HG03439 (cell line): ENCODE data around the gene GALNT11.
"Not testable (repeated sequence)": the region's sequence is repeated elsewhere in the genome, so short reads cannot be mapped to it uniquely, and the experiment has no call there.

Experiments used
- ATAC-seq: cut with Tn5 transposase; IDR thresholded peaks from one replicate; pipeline ENCODE4 v1.9.1; 2021; ENCODE audit warnings: mild to moderate bottlenecking, moderate library complexity; ENCODE audit not compliant: unreplicated experiment

GALNT11 gene

DNA sequence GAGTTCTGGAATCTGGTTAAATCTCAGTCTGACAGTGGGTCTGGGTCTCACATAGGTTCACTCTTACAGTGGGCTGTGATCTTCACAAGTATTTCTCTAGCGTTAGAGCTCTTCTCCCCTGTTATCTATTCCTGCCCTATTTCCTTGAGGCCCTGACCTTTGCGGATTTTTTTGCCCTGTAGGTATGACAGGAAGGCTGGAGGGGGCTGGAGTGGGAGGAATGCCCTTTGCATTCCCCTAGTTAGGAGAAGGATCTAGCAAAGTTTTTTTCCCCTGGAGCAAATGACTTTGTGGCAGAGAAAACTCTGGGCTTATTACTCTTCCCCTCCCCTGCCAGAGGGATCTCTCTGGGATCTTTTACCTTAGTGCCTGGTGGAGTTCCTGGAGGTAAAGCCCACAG is 49.2 kb downstream of the GALNT11 start:
- no peak for ATAC-seq

DNA sequence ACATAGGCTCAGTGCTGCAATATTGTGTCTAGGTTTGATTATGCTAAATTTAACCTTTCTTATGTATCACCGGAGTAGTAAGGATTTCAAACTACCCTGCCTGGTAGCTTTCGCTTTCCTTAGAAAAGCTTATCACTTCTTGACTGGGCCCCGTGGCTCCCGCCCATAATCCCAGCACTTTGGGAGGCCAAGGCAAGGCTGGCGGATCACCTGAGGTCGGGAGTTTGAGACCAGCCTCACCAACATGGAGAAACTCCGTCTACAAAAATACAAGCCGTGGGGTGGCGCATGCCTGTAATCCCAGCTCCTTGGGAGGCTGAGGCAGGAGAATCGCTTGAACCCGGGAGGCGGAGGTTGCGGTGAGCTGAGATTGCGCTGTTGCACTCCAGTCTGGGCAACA is 49.9 kb downstream of the GALNT11 start:
- ATAC-seq, result not testable (repeated sequence)

DNA sequence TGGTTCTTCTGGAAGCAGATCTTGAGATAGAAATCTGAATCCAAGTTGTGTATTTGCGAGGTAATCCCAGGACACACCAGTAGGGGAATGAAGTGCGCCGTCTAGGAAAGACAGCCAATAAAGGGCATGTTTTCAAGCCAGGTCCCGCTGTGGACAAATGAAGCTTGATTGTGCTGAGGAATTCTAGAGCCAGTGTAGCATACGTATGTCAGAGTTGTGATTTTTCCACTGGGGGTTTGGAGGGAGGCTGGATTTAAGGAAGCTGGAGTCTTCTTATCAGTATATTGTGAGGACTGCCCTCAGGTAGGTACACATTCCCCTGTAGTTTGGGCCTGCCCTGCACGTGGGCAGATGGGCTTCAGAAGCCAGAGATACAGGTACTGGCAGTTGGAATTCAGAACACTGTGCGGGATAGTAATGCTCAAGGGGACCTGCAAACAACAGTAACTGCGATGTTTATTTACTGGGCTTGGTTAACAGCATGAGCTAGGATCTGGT is 50.9 kb downstream of the GALNT11 start:
- ATAC-seq, result no peak

DNA sequence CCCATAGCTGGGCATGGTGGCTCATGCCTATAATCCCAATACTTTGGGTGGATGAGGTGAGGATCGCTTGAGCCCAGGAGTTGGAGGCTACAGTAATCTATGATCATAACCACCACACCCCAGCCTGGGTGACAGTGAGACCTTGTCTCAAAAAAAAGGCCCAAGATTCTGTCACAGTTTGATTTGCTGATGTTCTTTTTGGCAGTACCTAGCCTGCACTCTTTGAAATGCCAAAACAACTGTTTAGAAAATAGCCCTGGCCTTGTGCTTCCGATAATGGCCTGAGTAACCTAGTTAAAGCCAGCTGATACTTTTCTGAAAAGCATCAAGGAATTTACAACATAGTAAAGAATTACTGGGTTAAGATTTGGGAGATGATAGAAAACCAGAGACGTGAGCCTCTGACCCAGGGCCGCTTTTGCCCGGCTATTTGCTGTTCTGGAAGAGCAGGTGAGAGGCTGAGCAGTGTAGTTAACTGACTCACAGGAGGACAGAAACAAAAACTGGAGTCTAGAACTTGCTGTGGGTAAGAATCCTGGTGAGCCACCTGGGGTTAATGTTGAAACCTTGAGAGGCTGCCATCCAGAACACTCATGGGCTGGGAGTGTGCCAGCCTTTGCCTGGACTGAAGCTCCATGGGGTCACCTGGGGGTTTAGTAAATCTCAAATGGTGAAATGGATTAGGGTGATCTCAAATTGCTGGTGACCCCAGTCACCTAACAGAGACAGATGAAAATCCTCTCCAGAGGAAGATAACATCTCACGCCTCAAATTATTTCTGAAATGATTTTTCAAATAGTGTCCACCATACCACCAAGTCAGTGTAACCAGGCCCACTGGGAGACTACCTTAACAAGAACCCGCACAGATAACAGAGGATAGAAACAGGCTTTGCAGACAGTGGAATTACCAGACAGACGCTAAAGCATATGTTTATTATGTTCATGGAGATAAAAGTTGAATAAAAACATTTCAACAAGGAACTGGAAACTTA is 51.8 kb downstream of the GALNT11 start:
- ATAC-seq, result no peak

DNA sequence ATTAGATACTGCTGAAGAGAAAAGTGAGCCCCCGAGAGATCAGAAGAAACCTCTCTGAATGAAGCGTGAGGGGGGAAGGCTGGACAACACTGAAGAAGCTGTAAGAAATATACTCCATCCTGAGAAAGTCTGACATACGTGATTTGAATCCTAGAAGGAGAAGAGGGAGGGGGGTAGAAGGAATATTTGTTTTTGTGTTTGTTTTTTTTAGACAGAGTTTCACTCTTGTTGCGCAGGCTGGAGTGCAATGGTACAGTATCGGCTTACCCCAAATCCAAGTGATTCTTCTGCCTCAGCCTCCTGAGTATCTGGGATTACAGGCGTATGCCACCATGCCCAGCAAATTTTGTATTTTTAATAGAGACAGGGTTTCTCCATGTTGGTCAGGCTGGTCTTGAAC is 52.6 kb downstream of the GALNT11 start:
- ATAC-seq, result no peak

DNA sequence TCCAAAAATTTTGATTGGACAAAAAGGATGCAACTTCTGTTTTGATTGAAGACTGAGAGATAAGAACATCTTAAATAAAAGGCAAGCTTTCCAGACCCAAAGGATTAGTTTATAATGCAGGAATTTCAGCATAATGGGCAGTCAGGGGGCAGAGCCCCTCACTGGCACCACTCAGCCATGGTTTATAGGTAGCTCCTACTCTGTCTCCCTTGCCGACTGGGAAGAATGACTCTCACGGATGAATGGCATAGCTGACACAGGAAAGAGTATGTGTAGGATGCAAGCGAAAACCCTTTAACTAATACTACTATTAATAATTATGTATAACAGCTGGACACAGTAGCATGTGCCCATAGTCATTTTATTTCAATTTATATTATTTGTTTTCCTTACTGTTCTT is 53.3 kb downstream of the GALNT11 start:
- no peak for ATAC-seq

DNA sequence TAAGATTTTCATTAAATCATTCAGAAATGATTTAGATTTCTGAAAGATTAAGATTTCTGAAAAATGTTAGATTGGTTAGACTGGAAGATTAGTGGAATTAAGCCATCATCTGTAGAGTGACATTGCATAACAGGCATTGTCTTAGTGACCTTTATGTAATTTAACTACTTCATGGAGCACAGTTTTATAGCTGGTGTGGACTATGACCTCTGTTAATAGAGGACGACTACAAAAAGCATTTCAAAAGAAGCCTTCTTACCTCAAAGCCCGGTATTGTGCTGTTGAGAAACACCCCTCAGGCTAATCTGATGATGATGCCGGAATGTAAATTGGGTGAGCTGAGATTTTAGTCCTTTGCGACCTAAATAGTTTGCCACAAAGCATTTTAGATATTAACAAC is 55.6 kb downstream of the GALNT11 start:
- ATAC-seq, result no peak

DNA sequence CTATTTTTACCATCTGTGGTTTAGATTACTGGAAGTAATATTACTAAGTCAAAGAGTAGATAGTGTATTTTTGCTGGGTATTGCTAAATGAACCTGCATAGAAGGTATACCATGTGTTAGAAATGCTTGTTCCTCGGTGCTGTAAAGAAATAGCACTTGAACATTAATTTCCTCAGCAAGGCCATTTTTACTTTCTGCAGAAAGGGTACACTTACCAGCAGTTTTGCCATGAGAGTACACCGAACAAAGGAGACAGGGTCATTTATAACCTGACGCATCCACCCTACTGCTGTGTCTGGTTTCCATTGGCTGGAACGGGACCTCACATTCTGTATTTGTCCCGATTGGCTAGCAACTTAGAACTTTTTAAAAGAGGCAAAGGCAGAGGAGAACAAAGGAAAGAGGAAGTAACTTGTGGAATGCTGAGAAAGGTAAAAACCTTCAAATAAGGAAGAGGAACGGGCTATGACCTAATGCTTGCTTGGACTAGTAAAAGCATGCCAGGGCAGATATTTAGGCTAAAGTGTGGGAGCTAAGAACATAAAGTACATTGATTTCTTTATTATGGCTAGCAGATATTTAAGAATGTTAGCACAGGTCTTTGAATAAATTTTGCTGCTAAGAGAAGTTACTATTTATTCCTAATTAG is 56.7 kb downstream of the GALNT11 start:
- not testable (repeated sequence) for ATAC-seq

DNA sequence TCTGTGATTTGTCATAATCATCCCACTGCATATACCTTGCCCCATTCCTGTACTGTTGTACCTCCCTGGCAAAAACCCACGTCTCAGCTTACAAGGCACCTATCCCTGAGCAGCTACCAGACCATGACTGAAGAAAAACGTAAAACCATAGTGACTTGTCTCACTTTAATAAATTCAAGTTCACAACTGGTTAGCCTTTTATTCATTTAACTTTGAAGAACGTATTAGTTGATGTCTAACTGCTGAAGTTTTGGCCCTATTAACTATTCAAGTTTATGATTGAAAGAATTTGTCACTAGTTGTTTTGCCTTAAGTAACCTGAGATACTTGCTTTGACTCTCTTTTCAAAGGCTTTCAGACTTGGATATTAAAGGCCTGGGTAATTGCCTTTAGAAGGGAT is 59.7 kb downstream of the GALNT11 start:
- ATAC-seq, result no peak

DNA sequence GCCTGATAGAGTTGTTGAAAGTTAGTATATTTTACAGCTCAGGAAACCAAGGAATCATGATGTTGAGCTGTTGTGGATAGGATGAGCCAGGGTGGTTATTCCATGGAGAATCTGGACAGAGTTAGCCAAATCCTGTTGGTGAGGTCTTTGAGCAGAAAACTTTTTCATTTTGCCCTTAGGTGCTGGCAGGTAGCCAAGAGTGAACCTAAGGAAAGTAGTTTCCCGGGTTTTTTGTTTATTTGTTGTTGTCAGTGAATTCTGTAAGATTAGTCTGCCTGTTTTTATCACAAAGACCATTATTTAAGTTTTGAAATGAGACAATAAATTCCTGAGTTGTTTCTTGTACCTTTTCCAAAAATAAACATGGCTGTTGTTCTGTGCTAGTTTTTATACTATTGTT is 61.0 kb downstream of the GALNT11 start:
- no peak for ATAC-seq

DNA sequence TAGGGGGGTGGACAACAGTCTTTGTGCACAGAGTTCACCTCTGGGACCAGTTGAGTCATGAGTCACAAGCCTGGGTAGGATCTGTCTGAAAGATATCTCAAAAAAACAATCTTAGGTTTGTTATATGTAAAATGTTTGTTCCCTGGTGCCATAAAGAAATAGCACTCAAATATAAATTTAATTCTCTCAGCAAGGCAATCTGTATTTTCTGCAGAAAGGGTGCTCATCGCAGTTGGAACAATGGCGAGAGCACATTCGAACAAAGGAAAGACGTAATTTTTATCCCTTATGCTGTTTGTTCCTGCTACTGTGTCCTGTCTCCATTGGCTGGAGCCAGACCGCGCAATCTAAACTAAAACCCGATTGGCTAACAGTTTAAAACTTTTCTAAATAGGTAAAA is 63.7 kb downstream of the GALNT11 start:
- no peak for ATAC-seq

DNA sequence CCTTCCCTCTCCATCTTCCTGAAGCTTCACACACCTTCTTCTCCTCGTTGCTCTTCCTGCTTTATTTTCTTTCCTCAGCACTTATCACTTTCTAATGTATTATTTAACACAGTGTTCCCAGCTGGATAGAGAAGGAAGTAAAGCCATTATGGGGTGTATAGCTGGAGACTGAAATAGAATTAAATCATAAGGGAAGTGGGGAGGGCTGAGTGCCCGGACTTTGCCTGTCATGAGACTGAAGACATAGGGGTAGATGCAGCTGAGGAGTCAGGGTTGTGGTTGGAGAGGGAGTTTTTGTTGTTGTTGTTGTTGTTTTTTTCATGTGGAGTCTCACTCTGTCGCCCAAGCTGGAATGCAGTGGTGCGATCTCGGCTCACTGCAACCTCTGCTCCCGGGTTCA is 65.3 kb downstream of the GALNT11 start:
- no peak for ATAC-seq

DNA sequence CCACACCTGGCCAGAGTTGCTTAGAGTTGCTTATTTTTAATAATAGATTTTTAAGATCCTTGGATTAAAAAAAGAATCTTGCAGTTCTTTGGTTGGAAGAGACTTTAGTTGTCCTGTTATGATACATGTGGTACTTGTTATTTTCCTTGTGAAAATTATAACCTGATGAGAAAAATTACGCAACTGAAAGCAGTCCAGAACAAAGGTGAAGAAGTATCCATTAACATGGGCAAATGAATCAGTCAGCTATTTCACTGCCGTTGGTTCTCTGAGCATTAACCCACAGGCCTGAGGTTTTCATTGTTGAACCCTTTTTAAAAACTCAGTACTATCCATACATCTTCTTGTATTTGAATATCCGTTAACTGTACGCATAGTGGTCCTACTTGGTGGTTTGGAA is 68.2 kb downstream of the GALNT11 start:
- ATAC-seq, result no peak

DNA sequence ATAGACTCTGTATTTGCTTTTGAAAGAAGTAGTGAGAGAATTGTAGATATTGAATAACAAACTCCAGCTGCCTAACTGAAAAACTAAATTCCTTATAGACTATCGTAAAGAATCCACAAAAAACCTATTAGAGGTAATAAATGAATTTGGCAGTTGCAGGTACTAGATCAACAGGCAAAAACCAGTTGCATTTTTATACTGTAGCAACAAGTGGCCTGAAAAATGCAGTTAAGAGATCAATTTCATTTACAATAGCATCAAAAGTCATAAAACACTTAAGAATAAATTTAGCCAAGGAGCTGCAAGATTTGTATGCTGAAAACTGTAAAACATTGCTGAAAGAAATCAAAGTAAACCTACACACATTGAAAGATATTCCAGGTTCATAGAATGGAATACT is 70.3 kb downstream of the GALNT11 start:
- no peak for ATAC-seq

DNA sequence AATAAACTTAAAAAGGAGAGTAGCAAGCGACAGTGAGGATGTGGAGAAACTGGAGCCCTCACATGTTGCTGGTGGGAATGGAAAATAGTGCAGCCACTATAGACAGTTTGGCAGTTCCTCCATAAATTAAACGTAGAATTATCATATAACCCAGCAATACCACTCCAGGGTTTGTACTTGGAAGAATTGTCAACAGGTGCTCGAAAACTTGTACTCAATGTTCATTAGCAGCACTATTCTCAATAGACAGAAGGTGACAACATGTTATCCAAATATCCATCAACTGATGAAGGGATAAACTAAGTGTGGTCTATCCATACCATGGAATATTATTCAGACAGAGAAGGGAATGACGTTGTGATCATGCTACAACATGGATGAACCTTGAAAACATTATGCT is 71.9 kb downstream of the GALNT11 start:
- no peak for ATAC-seq

DNA sequence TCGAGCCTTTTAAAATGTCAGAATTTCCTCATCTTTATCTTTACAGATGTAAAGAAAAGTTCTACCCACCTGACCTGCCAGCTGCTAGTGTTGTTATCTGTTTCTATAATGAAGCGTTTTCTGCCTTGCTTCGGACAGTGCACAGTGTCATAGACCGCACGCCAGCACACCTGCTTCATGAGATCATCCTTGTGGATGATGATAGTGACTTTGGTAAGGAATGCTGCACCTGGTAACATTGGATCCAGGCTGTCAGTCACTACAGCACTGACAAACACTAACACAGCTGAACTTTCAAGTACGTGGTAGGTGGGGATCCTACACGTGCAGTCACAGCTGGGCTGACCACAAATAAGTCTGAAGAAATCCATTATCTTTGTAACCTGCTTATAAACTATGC is 77.6 kb downstream of the GALNT11 start:
- ATAC-seq, result no peak

DNA sequence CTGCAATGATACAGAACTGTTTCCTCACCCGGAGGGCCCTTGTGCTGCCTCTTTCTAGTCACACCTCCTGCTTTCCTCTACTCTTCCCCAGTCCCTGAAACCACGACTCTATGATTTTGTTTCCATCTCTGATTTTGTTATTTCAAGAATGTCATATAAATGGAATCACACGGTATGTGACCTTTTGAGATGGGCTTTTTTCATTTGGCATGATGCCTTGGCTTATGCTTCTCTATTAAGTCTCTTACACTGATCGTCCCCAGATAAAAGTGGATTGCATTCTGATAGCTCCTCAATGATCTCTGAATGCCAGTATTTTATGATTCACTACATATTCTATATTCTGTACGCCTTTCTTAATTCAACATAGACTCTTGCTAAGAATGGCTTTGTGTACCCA is 78.2 kb downstream of the GALNT11 start:
- no peak for ATAC-seq

DNA sequence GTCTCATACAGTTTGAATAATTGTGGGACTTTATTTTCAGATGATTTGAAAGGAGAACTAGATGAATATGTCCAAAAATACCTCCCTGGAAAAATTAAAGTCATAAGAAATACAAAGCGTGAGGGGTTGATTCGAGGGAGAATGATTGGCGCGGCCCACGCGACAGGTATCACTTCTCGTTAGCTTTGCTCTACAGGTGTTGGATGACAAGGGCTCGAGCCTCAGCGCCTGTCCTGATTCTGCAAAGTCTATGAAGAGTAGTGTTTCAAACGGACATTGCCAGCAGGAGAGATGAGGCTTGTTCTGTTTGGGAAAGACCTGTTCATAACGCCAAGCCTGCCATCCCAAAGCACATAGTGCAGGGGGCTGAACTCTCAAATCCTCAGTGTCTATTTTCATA is 79.7 kb downstream of the GALNT11 start:
- no peak for ATAC-seq

DNA sequence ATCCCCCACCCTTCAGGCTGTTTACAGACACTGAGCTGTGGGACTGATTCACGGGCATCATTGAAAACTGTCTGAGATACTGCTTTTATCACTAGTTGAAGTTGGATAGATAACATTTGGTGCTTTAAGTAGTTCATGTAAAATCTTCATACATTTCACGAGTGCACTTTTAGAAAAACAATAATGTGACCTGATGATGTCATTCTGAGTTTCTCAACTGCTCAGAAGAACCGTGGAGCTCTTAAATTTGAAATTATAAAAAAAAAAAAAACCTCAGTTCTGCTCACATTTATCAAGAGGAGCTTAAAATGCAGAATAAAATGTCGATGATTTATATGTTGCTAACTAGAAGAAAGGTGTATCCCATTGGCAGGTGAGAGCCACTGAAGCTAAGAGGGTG is 81.5 kb downstream of the GALNT11 start:
- ATAC-seq, result no peak

DNA sequence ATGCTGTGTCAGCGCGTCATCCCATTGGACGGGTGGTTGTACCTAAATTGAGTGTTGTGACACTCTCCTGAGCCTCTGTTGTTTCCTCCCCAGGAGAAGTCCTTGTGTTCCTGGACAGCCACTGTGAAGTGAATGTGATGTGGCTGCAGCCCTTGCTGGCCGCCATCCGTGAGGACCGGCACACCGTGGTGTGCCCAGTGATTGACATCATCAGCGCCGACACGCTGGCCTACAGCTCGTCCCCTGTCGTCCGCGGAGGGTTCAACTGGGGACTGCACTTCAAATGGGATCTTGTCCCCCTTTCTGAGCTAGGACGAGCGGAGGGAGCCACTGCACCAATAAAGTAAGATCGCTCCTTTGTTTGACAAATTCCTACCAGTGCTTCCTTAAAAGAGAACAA is 82.5 kb downstream of the GALNT11 start:
- no peak for ATAC-seq

DNA sequence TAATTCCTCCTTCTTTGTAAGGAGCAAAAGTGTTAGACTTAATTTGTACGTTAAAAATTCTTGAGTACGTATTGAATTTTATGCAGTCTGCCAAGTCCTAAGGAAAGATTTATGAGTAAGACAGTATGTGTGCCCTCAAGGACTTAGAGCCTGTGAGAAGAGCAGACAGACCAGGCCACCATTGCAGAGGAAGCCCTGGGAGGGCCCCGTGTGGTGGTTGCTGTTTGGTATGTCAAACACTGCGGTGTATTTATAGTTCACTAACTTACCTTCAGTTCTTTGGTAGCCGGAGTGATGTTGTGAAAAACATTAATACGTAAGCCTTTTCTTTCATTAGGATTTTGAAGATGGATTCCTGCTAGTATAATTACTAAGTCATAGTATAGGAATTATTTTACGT is 82.9 kb downstream of the GALNT11 start:
- no peak for ATAC-seq

DNA sequence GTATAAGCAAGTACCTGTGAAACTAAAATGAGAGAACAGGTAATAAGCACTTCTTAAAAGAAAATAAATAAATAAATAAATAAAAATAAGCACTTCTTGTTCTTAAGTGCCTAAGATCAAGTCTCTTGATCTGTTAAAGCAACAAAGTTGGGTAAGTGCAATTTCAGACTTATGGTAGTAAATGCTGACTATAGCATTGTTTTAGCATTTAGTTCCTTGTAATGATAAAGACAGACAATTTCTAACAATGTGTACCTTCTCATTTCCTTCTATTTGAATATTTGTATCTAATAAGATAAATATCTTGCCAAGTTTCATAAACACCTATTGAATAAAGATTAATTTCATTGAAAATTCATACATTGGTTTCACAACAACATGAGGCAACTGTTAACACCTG is 87.4 kb downstream of the GALNT11 start:
- ATAC-seq, result no peak
